ENCODE measurements around the gene ZC3H10.
"Not testable (repeated sequence)": the region's sequence is repeated elsewhere in the genome, so short reads cannot be mapped to it uniquely, and the experiment has no call there.

ZC3H10 gene

GRCh38 chr12:56104815-56105608, 13.1 kb upstream of the ZC3H10 start:
- Histone ChIP-seq H3K9ac (ENCODE audit: low read length) (peak overlapping the region; percentile 46), H3K27ac (ENCODE audit: low read depth, low read length) (peak overlapping the region; percentile 75), H3K27me3 (ENCODE audit: control insufficient read depth, insufficient read depth, low read length) (no peaks in the 10 kb centered on the region), H3K36me3 (ENCODE audit: control insufficient read depth, insufficient read depth, low read length) (peaks cover 21% of the 10 kb centered on the region), H3K4me3 (ENCODE audit: low read length) (peak overlapping the region; percentile 91), H3K4me1 (ENCODE audit: control insufficient read depth, insufficient read depth, low read length) (peaks cover 12% of the 10 kb centered on the region)

DNA sequence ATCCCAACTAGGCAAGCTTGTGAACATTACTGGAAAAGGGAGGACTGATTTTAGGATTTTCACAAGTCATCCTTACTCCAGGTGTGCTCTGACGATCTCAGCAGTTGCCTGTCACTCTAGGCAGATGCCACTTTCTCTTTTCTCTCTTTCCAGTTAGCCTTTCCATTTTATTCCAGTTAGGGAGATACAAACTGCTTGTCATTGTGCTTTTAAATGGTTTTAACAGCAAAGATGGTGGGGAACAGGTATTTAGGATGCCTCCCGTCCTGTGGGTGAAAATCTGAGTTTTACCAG, 12.5 kb upstream of the ZC3H10 start:
- Histone ChIP-seq H3K4me1 (ENCODE audit: control insufficient read depth, insufficient read depth, low read length) (peaks cover 12% of the 10 kb centered on the region), H3K4me3 (ENCODE audit: low read length) (peak overlapping the region; percentile 91), H3K9ac (ENCODE audit: low read length) (peak overlapping the region; percentile 46), H3K27me3 (ENCODE audit: control insufficient read depth, insufficient read depth, low read length) (no peaks in the 10 kb centered on the region), H3K27ac (ENCODE audit: low read depth, low read length) (no peak overlapping the region), H3K36me3 (ENCODE audit: control insufficient read depth, insufficient read depth, low read length) (peaks cover 26% of the 10 kb centered on the region)

- peaks cover 35% of the 10 kb centered on the region for H3K36me3 ChIP-seq (ENCODE audit: control insufficient read depth, insufficient read depth, low read length)
- H3K27ac ChIP-seq (ENCODE audit: low read depth, low read length), result no peak overlapping the region
- no peak overlapping the region for H3K4me3 ChIP-seq (ENCODE audit: low read length)
- no peak overlapping the region for H3K9ac ChIP-seq (ENCODE audit: low read length)
- H3K4me1 ChIP-seq (ENCODE audit: control insufficient read depth, insufficient read depth, low read length), result peaks cover 12% of the 10 kb centered on the region
- no peaks in the 10 kb centered on the region for H3K27me3 ChIP-seq (ENCODE audit: control insufficient read depth, insufficient read depth, low read length)
These were observed 10.8 kb upstream of the ZC3H10 start for GRCh38 chr12:56107242-56107641.

DNA sequence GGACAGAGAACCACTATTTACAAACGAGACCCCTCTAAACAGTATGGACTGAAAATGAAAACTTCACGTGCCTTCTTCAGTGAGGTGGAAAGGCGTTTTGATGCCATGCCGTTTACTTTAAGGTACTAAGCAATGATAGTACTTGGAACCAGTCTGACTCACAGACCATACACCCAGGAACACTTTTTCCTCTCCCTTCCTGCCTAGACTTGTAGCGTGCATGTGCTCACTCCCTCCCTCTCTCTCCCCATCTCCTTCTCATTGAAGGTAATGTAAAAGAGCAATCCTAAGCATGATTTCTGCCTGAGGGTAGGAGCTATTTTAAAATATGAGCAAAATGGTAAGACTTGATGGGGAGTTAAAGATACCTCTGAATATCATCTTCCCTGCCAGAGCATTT, 7.5 kb upstream of the ZC3H10 start:
- H3K27me3 ChIP-seq (ENCODE audit: control insufficient read depth, insufficient read depth, low read length), result no peaks in the 10 kb centered on the region
- H3K4me1 ChIP-seq (ENCODE audit: control insufficient read depth, insufficient read depth, low read length), result peaks cover 7% of the 10 kb centered on the region
- H3K36me3 ChIP-seq (ENCODE audit: control insufficient read depth, insufficient read depth, low read length), result peaks cover 41% of the 10 kb centered on the region
- no peak overlapping the region for H3K4me3 ChIP-seq (ENCODE audit: low read length)
- H3K9ac ChIP-seq (ENCODE audit: low read length), result no peak overlapping the region
- H3K27ac ChIP-seq (ENCODE audit: low read depth, low read length), result no peak overlapping the region

DNA sequence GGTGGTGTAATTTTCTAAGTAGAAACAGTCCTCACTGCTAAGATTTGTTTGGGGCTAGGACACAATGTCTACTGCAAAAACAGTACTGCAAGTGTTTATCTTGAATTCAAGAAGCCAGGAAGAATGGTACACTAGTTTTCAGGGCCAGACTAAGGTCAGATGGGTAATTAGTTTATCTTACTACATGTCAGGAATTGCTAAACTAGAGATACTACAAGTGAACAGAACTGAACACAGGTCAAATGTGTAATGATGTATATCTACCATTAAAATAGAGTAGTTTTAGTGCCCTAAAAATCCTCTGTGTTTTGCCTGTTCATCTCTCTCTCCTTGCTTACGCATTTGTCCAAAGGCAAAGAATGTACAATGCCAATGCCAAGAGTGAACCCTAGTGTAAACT, 4.0 kb upstream of the ZC3H10 start:
- H3K4me3 ChIP-seq (ENCODE audit: low read length), result no peak overlapping the region
- H3K36me3 ChIP-seq (ENCODE audit: control insufficient read depth, insufficient read depth, low read length), result peaks cover 23% of the 10 kb centered on the region
- no peaks in the 10 kb centered on the region for H3K27me3 ChIP-seq (ENCODE audit: control insufficient read depth, insufficient read depth, low read length)
- H3K9ac ChIP-seq (ENCODE audit: low read length), result no peak overlapping the region
- H3K4me1 ChIP-seq (ENCODE audit: control insufficient read depth, insufficient read depth, low read length), result peaks cover 10% of the 10 kb centered on the region
- no peak overlapping the region for H3K27ac ChIP-seq (ENCODE audit: low read depth, low read length)

DNA sequence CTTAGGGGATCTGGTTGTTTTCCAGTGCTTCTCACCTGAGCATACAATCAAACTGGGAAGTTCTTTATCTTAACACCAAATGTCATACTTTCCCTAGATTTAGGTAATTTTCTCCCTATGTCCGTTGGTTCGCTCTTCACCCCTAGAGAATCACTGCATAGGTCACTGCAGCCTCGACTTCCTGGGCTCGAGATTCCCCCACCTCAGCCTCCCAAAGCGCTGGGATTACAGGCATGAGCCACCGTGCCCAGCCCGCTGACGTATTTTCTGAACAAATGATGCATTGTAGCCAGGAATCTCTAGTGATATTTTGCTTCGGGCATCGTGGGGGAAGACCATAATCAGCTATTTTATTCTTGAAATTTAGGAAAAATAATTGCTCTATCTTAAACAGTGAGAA, 2.7 kb upstream of the ZC3H10 start:
- Histone ChIP-seq H3K36me3 (ENCODE audit: control insufficient read depth, insufficient read depth, low read length) (peaks cover 17% of the 10 kb centered on the region), H3K4me3 (ENCODE audit: low read length) (peak overlapping the region; percentile 87), H3K27ac (ENCODE audit: low read depth, low read length) (peak overlapping the region; percentile 95), H3K4me1 (ENCODE audit: control insufficient read depth, insufficient read depth, low read length) (peaks cover 17% of the 10 kb centered on the region), H3K27me3 (ENCODE audit: control insufficient read depth, insufficient read depth, low read length) (no peaks in the 10 kb centered on the region), H3K9ac (ENCODE audit: low read length) (no peak overlapping the region)

DNA sequence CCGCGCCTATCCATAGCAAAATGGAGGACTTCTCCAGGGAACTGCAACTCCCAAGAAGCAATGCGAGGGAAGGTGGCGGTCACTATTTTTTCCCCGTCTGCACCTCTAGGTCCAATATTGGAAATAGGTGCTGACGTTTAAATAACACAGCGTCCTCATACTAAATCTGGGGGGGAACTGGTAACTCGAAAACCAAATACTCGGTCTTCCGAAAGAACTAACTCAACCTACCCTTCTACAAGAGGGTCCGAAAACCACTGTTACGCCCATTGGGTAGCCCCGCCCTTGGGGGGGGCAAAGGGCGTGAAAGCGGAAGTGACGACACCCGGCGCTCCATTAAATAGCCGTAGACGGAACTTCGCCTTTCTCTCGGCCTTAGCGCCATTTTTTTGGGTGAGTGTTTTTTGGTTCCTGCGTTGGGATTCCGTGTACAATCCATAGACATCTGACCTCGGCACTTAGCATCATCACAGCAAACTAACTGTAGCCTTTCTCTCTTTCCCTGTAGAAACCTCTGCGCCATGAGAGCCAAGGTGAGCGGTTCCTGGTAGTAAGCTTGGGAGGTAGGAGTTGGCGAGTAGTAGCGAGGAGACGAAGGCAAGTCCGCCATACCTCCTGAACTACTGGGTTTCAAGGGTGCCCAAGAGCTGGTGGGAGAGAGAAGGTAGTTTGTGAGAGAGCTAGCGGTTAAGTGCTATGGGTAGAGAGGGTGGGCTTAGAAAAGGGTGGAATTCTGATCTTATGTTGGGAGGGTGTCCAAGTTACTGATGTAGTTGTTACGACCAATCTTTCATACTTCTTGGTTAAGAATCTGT, 1.6 kb upstream of the ZC3H10 start, which contains the start of gene RPL41:
RPL41 (plus strand) TSS at position 367 of the 815 bp plus-strand sequence.
- Histone ChIP-seq H3K27ac (ENCODE audit: low read depth, low read length) (peak within 1 kb of the TSS; percentile 95), H3K9ac (ENCODE audit: low read length) (peak within 1 kb of the TSS; percentile 96), H3K27me3 (ENCODE audit: control insufficient read depth, insufficient read depth, low read length) (no peaks in the 10 kb centered on the region), H3K4me1 (ENCODE audit: control insufficient read depth, insufficient read depth, low read length) (peaks cover 17% of the 10 kb centered on the region), H3K36me3 (ENCODE audit: control insufficient read depth, insufficient read depth, low read length) (peaks cover 17% of the 10 kb centered on the region), H3K4me3 (ENCODE audit: low read length) (peak within 1 kb of the TSS; percentile 87)

GRCh38 chr12:56117082-56117706, 872 bp upstream of the ZC3H10 start:
- Histone ChIP-seq H3K9ac (ENCODE audit: low read length) (peak overlapping the region; percentile 96), H3K4me3 (ENCODE audit: low read length) (peak overlapping the region; percentile 87), H3K4me1 (ENCODE audit: control insufficient read depth, insufficient read depth, low read length) (peaks cover 19% of the 10 kb centered on the region), H3K27ac (ENCODE audit: low read depth, low read length) (peak overlapping the region; percentile 95), H3K36me3 (ENCODE audit: control insufficient read depth, insufficient read depth, low read length) (peaks cover 18% of the 10 kb centered on the region)
- not testable (repeated sequence) for H3K27me3 ChIP-seq (ENCODE audit: control insufficient read depth, insufficient read depth, low read length)

DNA sequence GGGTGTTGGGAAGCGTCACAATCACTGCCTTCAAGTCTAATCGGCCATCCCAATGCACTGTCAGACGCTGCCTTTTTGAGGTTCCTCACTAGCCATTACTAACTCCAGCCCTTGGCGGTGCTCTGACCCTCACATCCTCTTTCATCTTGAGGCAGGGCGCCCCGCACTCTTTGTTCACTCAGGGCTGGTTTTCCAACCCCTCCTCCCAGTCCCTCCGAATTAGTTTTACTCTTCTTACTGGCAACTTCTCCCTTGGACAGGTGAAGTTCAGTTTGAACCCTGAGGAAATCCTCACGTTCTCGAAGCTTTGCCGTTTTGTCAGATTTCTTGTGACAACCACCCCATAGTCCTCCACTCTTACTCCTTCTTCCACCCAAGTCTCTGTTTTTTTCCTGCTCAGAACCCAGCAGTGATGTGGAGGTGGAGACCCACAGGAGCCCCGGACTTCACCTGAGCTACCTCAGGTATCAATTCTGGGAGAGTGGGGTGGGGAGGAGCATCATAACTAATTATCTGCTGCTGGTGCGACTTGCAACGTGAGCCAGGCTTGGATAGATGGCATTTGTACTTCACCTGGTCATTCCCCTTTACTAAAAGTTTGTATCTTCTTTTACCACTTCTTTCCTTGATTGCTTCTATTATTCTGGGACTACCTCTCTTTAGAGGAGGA, 757 bp downstream of the ZC3H10 start:
- H3K9ac ChIP-seq (ENCODE audit: low read length), result peak overlapping the region; percentile 41
- H3K36me3 ChIP-seq (ENCODE audit: control insufficient read depth, insufficient read depth, low read length), result peaks cover 12% of the 10 kb centered on the region
- H3K27ac ChIP-seq (ENCODE audit: low read depth, low read length), result peak overlapping the region; percentile 91
- H3K27me3 ChIP-seq (ENCODE audit: control insufficient read depth, insufficient read depth, low read length), result no peaks in the 10 kb centered on the region
- H3K4me1 ChIP-seq (ENCODE audit: control insufficient read depth, insufficient read depth, low read length), result peaks cover 26% of the 10 kb centered on the region
- peak overlapping the region; percentile 86 for H3K4me3 ChIP-seq (ENCODE audit: low read length)

DNA sequence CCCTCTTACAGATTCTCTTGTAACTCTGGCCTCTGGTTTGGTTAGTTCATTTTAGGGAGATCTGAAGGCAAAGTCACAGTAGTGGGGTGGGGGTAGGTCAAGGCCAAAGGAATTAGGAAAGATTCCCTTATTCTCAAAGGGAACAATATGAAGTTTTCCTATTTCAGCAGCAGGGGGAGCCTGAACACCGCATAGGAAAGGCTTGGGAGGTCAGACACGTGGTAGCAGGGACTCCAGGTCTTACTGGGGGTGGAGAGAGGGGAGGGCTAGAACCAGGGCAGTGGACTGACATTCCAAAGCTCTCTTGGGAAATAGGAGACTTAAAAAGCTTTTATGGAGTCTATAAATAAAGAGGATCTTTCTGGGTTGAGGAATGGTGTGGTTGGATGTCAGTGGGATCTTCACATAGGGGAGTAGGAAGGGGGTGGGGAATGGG, 1.3 kb downstream of the ZC3H10 start:
- Histone ChIP-seq H3K27me3 (ENCODE audit: control insufficient read depth, insufficient read depth, low read length) (no peaks in the 10 kb centered on the region), H3K9ac (ENCODE audit: low read length) (no peak overlapping the region), H3K27ac (ENCODE audit: low read depth, low read length) (peak overlapping the region; percentile 91), H3K4me1 (ENCODE audit: control insufficient read depth, insufficient read depth, low read length) (peaks cover 26% of the 10 kb centered on the region), H3K4me3 (ENCODE audit: low read length) (peak overlapping the region; percentile 86), H3K36me3 (ENCODE audit: control insufficient read depth, insufficient read depth, low read length) (peaks cover 12% of the 10 kb centered on the region)

DNA sequence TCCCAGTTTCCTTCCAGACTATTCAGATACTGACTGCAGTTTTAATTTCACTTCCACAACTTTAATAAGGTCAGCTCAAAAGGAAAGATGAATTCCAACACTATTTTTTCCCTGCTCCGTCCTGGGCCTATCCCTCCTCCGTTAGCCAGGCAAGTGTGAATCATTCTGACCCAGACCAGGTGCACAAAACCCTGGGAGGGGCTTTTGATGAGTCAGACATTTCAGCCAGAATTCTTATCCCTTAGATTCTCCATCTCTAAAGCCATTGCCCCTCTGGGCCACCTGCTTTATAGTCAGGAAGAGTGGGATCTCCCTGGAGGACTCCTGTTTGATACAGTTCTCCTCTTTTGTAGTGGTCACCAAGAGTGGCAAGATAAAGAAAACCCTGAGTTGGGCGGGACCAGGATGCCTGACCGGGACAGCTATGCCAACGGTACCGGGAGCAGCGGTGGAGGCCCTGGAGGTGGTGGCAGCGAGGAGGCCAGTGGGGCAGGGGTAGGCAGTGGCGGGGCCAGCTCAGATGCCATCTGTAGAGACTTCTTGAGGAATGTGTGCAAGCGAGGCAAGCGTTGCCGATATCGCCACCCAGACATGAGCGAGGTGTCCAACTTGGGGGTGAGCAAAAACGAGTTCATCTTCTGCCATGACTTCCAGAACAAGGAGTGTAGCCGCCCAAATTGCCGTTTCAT, 2.2 kb downstream of the ZC3H10 start:
- Histone ChIP-seq H3K27ac (ENCODE audit: low read depth, low read length) (peak overlapping the region; percentile 91), H3K4me1 (ENCODE audit: control insufficient read depth, insufficient read depth, low read length) (peaks cover 26% of the 10 kb centered on the region)

More for the DNA sequence above, 2.2 kb downstream of the ZC3H10 start:
- Histone ChIP-seq H3K4me3 (ENCODE audit: low read length) (no peak overlapping the region), H3K27me3 (ENCODE audit: control insufficient read depth, insufficient read depth, low read length) (no peaks in the 10 kb centered on the region), H3K9ac (ENCODE audit: low read length) (no peak overlapping the region), H3K36me3 (ENCODE audit: control insufficient read depth, insufficient read depth, low read length) (peaks cover 12% of the 10 kb centered on the region)
